OCI-LY3 (cell line): ENCODE data around the gene ARID1B.

Experiments used
- H2AFZ ChIP-seq: fragments of 200-600, 300-600 bp; shearing (Covaris generic); 2 replicates; pipeline ENCODE4 v1.6.0; 2014; ENCODE audit warnings: antibody characterized with exemption, low read depth, low read length
- H3K27ac ChIP-seq: fragments of 200-600, 300-600 bp; sonication (generic); 2 replicates; pipeline ENCODE4 v1.5.1; 2014; ENCODE audit warnings: mild to moderate bottlenecking, low read length, moderate library complexity, mixed read lengths
- H3K27me3 ChIP-seq: fragments of 200-600, 300-600 bp; sonication (generic); 2 replicates; pipeline ENCODE4 v1.6.1; 2014; ENCODE audit warnings: low read depth, low read length, mixed read lengths
- H3K36me3 ChIP-seq: fragments of 200-600, 300-600 bp; sonication (generic); replicated peaks from 2 replicates; pipeline ENCODE3; 2014; ENCODE audit warnings: low read depth, low read length, mixed read lengths
- H3K4me1 ChIP-seq: fragments of 300-600, 200-600 bp; sonication (generic); 2 replicates; pipeline ENCODE4 v1.6.1; 2014; ENCODE audit warnings: low read length, mixed read lengths
- H3K4me2 ChIP-seq: fragments of 200-600, 300-600 bp; sonication (generic); 2 replicates; pipeline ENCODE4 v1.6.1; 2014; ENCODE audit warnings: low read length, mixed read lengths
- H3K4me3 ChIP-seq: fragments of 300-600, 200-600 bp; sonication (generic); 2 replicates; pipeline ENCODE4 v1.5.1; 2014; ENCODE audit warnings: antibody characterized with exemption, mild to moderate bottlenecking, low read length, moderate library complexity
- H3K79me2 ChIP-seq: fragments of 300-600, 200-600 bp; shearing (Covaris generic); 2 replicates; pipeline ENCODE4 v1.6.1; 2014; ENCODE audit warnings: mild to moderate bottlenecking, low read length, mixed read lengths
- H3K9ac ChIP-seq: fragments of 300-600, 200-600 bp; shearing (Covaris generic); 2 replicates; pipeline ENCODE4 v1.6.0; 2014; ENCODE audit warnings: mild to moderate bottlenecking, low read length, moderate library complexity
- H3K9me3 ChIP-seq: fragments of 200-600, 300-600 bp; shearing (Covaris generic); 2 replicates; pipeline ENCODE4 v1.6.1; 2014; ENCODE audit warnings: low read length, mixed read lengths; ENCODE audit not compliant: insufficient read depth
- H4K20me1 ChIP-seq: fragments of 200-600, 300-600 bp; sonication (generic); 2 replicates; pipeline ENCODE4 v1.6.1; 2016; ENCODE audit warnings: low read length, mixed read lengths; ENCODE audit not compliant: insufficient read depth
- EZH2phosphoT487 ChIP-seq: fragments of 200-600 bp; shearing (Covaris generic); IDR thresholded peaks from 2 replicates; pipeline ENCODE4 v1.6.1; 2018; ENCODE audit warnings: antibody characterized with exemption, mixed run types, low read depth
- TF ChIP-seq, protein P1 (sequence below): fragments of 200-600, 300-600 bp; sonication (generic); IDR thresholded peaks from 2 replicates; pipeline ENCODE4 v1.5.1; 2014; ENCODE audit warnings: antibody characterized with exemption, low read length, low read depth

ARID1B gene

DNA sequence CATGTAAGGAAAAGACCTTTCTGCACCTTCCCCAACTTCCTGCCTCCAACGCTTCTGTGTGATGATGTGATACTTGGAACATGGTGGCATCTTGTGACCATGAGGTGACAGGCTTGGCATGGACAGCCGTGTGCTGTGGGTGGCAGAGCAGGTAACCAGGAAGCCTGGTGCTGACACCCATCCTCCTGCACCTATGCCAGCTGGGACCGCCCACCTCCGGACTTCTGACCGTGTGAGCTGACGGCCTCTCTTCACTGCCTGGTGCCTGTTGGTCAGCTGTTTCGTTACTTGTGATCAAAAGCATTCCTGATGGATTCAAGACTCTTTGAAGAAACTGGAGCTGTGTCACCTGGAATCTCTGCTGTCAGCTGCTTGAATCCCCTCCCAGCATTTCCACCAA, 475.8 kb downstream of the ARID1B start:
- Histone ChIP-seq H3K79me2 (no peaks in the 10 kb centered on the region), H3K27me3 (peaks cover 21% of the 10 kb centered on the region; the same call in 1 of the 2 replicates), H4K20me1 (no peaks in the 10 kb centered on the region), H3K4me2 (no peak overlapping the region), H3K4me1 (no peaks in the 10 kb centered on the region), H3K9me3 (no peaks in the 10 kb centered on the region), H3K9ac (no peak overlapping the region), H3K4me3 (no peak overlapping the region), H3K27ac (no peak overlapping the region), H2AFZ (no peak overlapping the region), H3K36me3 (no peaks in the 10 kb centered on the region)
- no peak for TF ChIP-seq EZH2phosphoT487
- TF ChIP-seq, protein P1, sequence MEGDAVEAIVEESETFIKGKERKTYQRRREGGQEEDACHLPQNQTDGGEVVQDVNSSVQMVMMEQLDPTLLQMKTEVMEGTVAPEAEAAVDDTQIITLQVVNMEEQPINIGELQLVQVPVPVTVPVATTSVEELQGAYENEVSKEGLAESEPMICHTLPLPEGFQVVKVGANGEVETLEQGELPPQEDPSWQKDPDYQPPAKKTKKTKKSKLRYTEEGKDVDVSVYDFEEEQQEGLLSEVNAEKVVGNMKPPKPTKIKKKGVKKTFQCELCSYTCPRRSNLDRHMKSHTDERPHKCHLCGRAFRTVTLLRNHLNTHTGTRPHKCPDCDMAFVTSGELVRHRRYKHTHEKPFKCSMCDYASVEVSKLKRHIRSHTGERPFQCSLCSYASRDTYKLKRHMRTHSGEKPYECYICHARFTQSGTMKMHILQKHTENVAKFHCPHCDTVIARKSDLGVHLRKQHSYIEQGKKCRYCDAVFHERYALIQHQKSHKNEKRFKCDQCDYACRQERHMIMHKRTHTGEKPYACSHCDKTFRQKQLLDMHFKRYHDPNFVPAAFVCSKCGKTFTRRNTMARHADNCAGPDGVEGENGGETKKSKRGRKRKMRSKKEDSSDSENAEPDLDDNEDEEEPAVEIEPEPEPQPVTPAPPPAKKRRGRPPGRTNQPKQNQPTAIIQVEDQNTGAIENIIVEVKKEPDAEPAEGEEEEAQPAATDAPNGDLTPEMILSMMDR, result no peak

DNA sequence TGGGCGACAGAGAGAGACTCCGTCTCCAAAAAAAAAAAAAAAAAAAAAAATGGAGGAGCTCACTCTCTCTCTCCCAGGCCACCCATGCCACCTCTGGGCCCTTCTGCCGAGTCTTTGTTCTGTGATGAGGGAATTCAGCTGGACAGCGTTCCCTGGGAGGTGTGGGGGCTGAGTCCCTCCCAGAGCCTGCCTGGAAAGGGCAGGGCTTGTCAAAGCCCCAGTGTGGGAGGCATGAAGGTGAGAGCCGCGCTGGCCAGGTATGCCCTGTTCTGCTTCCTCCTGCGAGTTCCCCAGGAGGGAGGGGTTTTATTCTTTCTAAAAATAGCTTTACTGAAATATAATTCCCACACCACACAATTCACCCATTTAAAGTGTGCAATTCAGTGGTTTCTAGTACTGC, 476.5 kb downstream of the ARID1B start:
- Histone ChIP-seq H2AFZ (no peak overlapping the region), H3K27me3 (peaks cover 21% of the 10 kb centered on the region; the same call in 1 of the 2 replicates), H3K9me3 (no peaks in the 10 kb centered on the region), H3K9ac (no peak overlapping the region), H3K4me3 (no peak overlapping the region), H3K27ac (no peak overlapping the region), H3K79me2 (no peaks in the 10 kb centered on the region), H3K4me1 (no peaks in the 10 kb centered on the region), H3K36me3 (no peaks in the 10 kb centered on the region), H4K20me1 (no peaks in the 10 kb centered on the region), H3K4me2 (no peak overlapping the region)
- TF ChIP-seq, protein P1, result no peak
- TF ChIP-seq EZH2phosphoT487, result no peak

DNA sequence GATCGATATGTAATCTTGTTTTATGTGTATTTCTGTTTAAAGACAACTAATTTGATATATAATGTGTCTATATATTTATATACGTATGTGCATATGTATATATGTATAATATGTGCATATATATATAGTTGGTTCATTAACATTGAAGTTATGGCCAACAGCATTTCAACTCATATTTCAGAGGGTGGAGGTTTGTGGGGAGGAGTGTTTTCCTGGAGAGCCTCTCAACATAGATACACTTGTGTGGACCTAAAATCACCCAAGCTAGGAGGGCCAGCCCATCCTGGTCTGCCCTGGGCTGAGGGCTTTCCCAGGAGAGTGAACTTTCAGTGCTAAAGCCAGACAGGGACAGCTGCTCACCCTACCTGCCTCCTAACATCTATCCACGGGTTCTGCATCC, 477.4 kb downstream of the ARID1B start:
- H3K4me2 ChIP-seq, result no peak overlapping the region
- H2AFZ ChIP-seq, result no peak overlapping the region
- H3K79me2 ChIP-seq, result no peaks in the 10 kb centered on the region
- TF ChIP-seq EZH2phosphoT487, result no peak
- TF ChIP-seq, protein P1, result no peak
- H3K36me3 ChIP-seq, result no peaks in the 10 kb centered on the region
- no peak overlapping the region for H3K27ac ChIP-seq
- no peaks in the 10 kb centered on the region for H3K4me1 ChIP-seq
- H3K4me3 ChIP-seq, result no peak overlapping the region
- no peaks in the 10 kb centered on the region for H3K9me3 ChIP-seq
- H3K27me3 ChIP-seq, result peaks cover 21% of the 10 kb centered on the region; the same call in 1 of the 2 replicates
- H3K9ac ChIP-seq, result no peak overlapping the region
- no peaks in the 10 kb centered on the region for H4K20me1 ChIP-seq

DNA sequence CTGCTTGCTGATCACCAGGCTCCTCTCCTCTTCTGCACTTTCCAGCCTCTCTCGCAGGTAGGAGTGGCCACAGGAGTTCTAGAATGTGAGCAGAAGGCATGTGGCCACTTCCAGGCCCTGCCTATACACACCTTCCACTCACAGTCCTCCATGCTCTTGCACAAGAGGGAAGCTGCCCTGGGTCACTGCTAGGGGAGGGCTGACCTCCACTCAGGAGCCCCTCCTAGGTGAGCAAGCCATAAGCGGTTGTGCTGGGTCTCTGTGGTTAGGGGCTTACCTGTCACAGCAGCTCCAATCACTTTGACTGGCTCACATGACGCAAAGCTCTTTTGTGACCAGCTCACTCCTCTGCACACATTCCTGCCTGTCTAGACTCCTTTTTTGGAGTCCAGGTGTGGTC, 477.9 kb downstream of the ARID1B start:
- Histone ChIP-seq H3K27ac (no peak overlapping the region), H3K36me3 (no peaks in the 10 kb centered on the region), H3K9ac (no peak overlapping the region), H2AFZ (no peak overlapping the region), H3K4me2 (no peak overlapping the region), H3K9me3 (no peaks in the 10 kb centered on the region), H3K79me2 (no peaks in the 10 kb centered on the region), H3K4me1 (no peaks in the 10 kb centered on the region), H3K27me3 (peaks cover 21% of the 10 kb centered on the region; the same call in 1 of the 2 replicates), H3K4me3 (no peak overlapping the region), H4K20me1 (no peaks in the 10 kb centered on the region)
- TF ChIP-seq, protein P1, result no peak
- TF ChIP-seq EZH2phosphoT487, result no peak
